GM18511 (cell line): ENCODE measurements around the gene TMEM237.

ENCODE experiments used
- ATAC-seq: cut with Tn5 transposase; IDR thresholded peaks from one replicate; pipeline ENCODE4 v1.9.1; 2021; ENCODE audit warnings: mild to moderate bottlenecking, moderate library complexity; ENCODE audit not compliant: unreplicated experiment

TMEM237 gene

DNA sequence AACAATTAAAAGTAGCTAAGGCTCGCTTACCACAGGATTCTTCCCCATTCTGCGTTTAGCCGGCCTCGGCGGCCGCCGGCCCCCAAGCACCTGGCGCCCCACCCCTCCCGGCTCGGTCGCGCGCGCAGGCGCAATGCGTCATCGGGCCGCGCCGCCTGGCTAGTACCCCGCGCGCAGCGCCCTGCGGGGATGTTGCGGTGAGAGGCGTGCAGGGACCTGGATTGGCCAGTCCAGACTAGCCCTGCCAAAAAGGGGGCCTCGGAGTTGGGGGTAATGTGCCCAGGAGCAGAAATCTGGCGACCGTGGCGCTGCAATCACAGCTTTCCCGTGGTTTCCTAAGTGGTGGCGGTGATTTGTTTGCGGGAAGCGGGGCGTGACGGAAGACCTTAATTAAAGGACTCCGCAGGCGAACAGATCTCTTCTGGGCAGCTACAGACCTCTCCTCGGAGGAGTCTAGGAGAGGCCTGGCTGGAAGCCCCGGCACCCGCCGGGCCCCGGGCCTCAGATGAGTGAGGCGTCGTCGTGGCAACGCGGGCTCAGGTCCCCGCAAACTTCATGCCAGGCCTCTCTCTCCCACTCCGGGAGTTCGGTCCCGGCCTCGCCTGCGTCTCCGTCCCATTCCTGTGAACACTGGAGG is 606 bp downstream of the TMEM237 start:
- peak; percentile 83 for ATAC-seq

- ATAC-seq = peak; percentile 39
These were observed 1.2 kb downstream of the TMEM237 start for GRCh38 chr2:201642086-201642578.

GRCh38 chr2:201639205-201639604 is 4.1 kb downstream of the TMEM237 start:
- no peak for ATAC-seq

DNA sequence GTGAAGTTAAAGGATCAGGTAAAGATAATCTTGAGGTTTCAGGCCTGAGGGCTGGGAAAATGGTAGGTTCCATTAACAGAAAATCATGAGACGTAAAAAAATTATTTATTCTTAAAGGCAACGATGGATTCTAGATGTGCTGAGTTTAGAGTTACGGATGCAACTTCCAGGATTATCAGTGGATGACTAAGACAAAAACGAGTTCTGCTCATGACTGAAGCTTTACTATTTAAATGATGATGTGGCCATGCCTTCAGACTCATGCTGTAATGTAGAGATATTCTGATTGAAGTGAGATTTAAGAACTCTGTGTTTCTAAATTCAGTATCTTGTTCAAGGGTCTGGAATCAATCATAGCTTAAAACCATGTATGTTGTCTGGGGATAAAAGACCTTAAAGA is 5.0 kb downstream of the TMEM237 start:
- no peak for ATAC-seq

GRCh38 chr2:201633661-201634249 is 9.5 kb downstream of the TMEM237 start:
- no peak for ATAC-seq

DNA sequence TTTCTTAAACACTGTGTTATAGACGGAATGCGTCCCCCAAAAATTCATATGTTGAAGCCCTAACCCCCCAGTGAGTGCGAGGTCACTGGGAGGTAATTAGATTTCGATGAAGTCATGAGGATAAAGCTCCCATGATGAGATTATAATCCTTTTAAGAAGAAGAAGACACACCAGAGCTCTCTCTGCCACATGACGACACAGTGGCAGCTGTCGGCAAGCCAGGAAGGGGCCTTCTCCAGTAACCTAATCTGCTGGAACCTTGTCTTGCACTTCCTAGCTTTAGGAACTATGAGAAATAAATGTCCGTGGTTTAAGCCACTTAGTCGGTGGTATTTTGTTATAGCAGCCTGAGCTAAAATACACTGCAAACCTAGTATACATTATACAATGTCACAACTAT is 12.3 kb downstream of the TMEM237 start:
- no peak for ATAC-seq

- no peak for ATAC-seq
These were observed 12.7 kb downstream of the TMEM237 start for GRCh38 chr2:201630577-201630976.

- no peak for ATAC-seq
These were observed 14.8 kb downstream of the TMEM237 start for GRCh38 chr2:201628545-201628944.

DNA sequence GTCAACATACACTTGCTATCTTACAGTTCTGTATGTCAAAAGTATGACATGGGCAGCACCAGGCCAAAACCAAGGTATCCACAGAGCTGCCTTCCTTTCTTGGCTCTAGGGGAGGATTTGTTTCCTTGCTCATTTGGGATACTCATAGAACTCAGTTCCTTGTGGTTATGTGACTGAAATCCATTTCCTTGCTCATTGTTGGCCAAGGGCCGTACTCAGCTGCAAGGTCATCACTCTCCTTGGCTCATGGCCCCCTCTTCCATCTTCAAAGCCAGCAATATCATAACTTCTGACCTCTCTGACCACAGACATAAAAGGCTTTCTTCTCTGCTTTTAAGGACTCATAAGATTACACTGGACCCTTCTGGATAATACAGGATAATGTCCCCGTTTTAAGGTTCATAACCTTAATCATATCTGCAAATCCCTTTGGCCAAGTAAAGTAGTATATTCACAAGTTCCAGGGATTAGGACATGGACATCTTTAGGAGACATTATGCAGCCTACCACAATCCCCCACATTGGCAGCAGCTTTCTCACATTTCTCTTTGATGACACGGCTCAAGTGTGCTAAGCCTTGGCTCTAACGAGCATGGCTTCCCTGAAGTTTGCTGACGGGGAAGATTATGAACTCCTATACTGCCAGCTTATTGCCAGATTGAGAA is 20.9 kb downstream of the TMEM237 start:
- ATAC-seq = no peak

GRCh38 chr2:201621293-201621999 is 21.9 kb downstream of the TMEM237 start:
- no peak for ATAC-seq

GRCh38 chr2:201618744-201619662 is 24.3 kb downstream of the TMEM237 start:
- no peak for ATAC-seq

DNA sequence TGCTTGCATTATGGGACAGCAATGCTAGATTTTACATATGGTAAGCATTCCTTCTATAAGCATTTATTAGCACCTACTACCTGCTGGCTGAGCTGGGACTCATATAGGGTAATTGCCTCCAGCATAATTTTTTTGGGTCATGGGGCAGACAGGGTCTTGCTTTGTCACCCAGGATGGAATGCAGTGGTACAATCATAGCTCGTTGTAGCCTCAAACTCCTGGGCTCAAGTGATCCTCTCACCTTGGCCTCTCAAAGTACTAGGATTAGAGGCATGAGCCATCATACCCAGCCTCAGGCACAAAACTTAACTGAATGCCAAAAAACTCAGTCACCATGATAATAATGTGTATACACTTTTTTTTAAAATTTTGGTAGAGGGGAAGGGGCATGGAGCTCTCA is 35.3 kb downstream of the TMEM237 start:
- ATAC-seq = no peak

GRCh38 chr2:201607568-201607967 is 35.7 kb downstream of the TMEM237 start:
- ATAC-seq = no peak

- no peak for ATAC-seq
These were observed 42.4 kb downstream of the TMEM237 start for GRCh38 chr2:201600906-201601305.

GRCh38 chr2:201597397-201597796 is 45.9 kb downstream of the TMEM237 start:
- no peak for ATAC-seq

DNA sequence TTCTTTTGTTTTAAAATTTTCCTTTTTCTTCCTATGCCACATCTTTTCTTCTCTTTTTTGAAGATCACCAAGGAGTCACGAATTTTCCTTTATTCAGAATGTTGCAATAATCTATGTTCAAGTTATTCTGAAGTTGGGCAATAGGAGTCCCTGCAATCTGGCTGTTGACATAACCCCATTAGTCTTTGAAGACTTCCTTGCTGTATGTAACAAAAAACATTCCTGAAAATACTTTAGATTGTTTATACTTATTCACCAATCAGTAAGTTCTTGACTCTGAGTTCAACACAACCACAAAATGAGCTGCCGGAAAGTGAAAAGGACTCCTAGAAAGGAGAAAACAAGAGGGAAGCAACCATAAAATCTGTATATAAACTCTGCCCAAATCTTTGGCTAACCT is 62.8 kb downstream of the TMEM237 start:
- no peak for ATAC-seq

- ATAC-seq = no peak
These were observed 63.8 kb downstream of the TMEM237 start for GRCh38 chr2:201579536-201579935.

DNA sequence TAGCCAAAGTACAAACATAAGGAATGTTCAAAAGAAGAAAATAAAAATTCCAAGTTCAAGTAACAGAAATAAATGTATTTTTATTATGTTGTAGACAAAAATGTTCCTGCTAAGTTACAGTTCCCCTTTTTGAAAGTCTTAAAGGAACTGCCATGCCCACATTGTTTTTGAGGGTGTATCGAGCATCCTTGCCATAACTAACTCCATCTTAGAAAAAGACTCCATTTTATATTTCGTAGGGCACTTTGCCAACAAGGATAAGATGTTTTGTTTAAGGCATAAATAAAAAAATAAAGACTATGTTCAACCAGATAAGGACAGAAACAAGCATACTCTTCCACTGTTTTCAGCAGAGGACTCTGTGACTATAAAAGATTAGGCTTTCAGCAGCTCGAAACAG is 67.3 kb downstream of the TMEM237 start:
- no peak for ATAC-seq

DNA sequence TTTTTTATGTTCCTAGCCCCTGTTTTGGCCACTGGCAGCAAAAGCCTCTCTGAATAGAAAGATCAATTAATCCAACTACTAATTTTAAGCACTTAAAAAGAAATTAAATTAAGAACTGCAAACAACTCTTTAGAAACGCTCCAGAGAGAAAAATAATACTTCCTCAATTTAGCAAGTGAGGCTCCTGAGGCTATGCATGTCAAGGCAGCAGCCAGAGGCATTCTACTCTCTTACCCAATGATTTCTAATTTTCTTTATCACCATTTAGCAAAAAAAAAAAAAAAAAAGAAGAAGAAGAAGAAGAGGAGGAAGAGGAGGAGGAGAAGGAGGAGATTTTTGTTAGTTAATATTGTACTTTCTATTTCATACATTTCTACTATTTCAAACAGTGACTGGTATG is 68.5 kb downstream of the TMEM237 start:
- ATAC-seq = no peak

DNA sequence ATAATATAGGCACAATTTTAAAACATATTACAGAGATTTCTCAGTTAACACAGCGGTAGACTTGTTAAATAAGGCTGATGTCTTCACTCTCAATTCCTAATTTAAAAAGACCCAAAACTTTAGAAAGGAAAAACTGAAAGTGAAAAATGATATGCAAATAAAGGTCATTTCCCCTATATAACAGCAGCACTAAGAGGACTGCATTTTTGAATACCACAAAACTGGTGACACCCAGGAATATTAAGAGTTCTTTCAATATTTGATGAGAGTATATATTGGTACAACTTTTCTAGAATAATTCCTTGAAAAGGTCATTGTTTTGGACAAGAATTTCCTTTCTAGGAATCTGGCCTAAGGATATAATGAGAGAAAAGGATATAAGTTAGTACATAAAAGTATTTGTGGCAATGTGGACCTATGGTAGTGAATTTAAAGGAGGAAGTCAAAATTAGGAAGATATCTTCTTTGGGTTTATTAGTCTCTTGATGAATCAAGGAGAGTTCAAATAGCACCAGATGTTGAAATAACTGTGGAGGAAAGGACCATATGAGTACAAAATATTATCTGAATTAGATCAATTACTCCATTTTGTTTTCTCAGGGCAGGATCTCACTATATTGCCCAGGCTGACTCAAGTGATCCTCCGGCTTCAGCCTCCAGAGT is 70.3 kb downstream of the TMEM237 start:
- ATAC-seq = no peak
